ENCODE measurements around the gene SDSL.

GRCh38 chr12:113393749-113394148 is 28.4 kb upstream of the SDSL start:
- TF ChIP-seq FOXM1 (IDR thresholded peaks at IDR 0.05; ENCODE audit: borderline replicate concordance) = no peak
- no peak for TF ChIP-seq ARNT (IDR thresholded peaks at IDR 0.05)
- TF ChIP-seq SP1 (IDR thresholded peaks at IDR 0.05) = no peak
- TF ChIP-seq PKNOX1 (IDR thresholded peaks at IDR 0.05) = no peak
- TF ChIP-seq HDGF (IDR thresholded peaks at IDR 0.05; ENCODE audit: borderline replicate concordance) = no peak
- TF ChIP-seq SUZ12 (IDR thresholded peaks at IDR 0.05) = no peak
- TF ChIP-seq L3MBTL2 (conservative IDR thresholded peaks at IDR 0.05) = no peak
- TF ChIP-seq TARDBP (IDR thresholded peaks at IDR 0.05) = no peak
- no peak for TF ChIP-seq FOXA1 (IDR thresholded peaks at IDR 0.05)
- TF ChIP-seq ZNF384 (IDR thresholded peaks at IDR 0.05) = no peak
- TF ChIP-seq BHLHE40 (IDR thresholded peaks at IDR 0.05; ENCODE audit: borderline replicate concordance) = no peak
- no peak for TF ChIP-seq LEF1 (IDR thresholded peaks at IDR 0.05; ENCODE audit: borderline replicate concordance)
- TF ChIP-seq FOXK2 (IDR thresholded peaks at IDR 0.05) = no peak

All from HEK293T (cell line).